Retinal pigment epithelial cell (primary cell): Measurements from ENCODE around the gene TMPRSS12.
"Not testable (repeated sequence)": the region's sequence is repeated elsewhere in the genome, so short reads cannot be mapped to it uniquely, and the experiment has no call there.

ENCODE experiments used
- DNase-seq: peaks from one replicate; pipeline ENCODE4 v3.0.0-alpha.2; 2010; ENCODE audit warnings: low read depth
- H3K4me3 ChIP-seq: 2 replicates; pipeline ENCODE4 v1.5.1; 2011; ENCODE audit warnings: mild to moderate bottlenecking, low read length, control low read depth, moderate library complexity
- TF ChIP-seq, protein P1 (sequence below): conservative IDR thresholded peaks from 2 replicates; pipeline ENCODE4 v1.5.1; 2011; ENCODE audit warnings: low read depth, low read length, control low read depth, inconsistent platforms

TMPRSS12 gene

DNA sequence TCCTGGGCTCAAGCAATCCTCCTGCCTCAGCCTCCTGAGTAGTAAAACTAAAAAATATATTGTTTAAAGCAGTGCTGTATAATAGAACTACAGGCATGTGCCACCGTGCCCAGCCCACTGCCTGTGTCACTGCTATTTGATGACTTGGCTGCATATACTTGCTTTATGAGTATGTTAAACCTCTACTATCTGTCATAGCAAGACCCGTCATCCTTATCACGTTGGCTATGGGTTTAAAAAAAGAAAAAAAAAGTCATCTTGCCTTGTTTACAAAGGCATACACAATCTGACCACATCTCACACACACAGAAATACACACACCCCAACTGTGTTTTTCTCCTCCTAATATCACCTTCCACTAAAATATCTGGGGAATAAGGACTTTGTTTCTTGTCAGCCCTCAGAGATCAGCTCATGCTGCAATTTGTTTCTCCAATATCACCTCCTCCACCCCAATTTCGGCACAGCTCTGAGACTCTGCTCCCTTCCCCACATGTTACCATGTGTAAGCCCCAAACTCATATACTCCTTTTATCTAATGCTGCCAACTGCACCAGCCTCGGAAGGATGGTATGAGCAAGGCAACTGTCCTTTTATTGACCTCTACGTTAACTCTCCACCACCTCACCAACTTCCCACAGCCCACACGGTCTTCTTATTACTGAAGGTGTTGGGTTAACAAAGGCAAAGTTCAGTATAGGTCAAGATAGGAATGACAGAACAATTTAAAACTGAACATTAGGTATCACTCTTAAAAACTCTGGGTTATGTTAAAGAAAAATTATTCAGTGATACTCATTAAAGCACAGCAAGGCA is 802 bp upstream of the TMPRSS12 start:
- TF ChIP-seq, protein P1, sequence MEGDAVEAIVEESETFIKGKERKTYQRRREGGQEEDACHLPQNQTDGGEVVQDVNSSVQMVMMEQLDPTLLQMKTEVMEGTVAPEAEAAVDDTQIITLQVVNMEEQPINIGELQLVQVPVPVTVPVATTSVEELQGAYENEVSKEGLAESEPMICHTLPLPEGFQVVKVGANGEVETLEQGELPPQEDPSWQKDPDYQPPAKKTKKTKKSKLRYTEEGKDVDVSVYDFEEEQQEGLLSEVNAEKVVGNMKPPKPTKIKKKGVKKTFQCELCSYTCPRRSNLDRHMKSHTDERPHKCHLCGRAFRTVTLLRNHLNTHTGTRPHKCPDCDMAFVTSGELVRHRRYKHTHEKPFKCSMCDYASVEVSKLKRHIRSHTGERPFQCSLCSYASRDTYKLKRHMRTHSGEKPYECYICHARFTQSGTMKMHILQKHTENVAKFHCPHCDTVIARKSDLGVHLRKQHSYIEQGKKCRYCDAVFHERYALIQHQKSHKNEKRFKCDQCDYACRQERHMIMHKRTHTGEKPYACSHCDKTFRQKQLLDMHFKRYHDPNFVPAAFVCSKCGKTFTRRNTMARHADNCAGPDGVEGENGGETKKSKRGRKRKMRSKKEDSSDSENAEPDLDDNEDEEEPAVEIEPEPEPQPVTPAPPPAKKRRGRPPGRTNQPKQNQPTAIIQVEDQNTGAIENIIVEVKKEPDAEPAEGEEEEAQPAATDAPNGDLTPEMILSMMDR = no peak
- DNase-seq = no peak

GRCh38 chr12:50845021-50845647 is 2.4 kb downstream of the TMPRSS12 start:
- DNase-seq = no peak
- TF ChIP-seq, protein P1 = no peak
- H3K4me3 ChIP-seq = no peak overlapping the region

More for the DNA sequence above, 802 bp upstream of the TMPRSS12 start:
- no peak overlapping the region for H3K4me3 ChIP-seq

DNA sequence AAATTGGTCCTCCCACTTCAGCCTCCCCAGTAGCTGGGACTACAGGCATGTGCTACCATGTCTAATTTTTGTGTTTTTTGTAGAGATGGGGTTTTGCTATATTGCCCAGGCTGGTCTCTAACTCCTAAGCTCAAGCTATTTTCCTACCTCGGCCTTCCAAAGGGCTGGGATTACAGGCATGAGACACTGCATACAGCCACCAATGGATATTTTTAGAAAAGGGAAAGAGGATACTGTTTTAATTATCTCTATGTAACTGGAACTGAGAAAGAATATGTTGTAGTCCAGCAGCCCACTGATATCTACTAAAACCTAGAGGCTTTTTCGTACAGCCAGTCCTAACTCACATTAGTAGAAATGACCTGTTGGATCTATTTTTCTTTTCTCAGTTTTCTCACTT is 6.2 kb downstream of the TMPRSS12 start:
- TF ChIP-seq, protein P1 = no peak
- H3K4me3 ChIP-seq = no peak overlapping the region
- DNase-seq = no peak

DNA sequence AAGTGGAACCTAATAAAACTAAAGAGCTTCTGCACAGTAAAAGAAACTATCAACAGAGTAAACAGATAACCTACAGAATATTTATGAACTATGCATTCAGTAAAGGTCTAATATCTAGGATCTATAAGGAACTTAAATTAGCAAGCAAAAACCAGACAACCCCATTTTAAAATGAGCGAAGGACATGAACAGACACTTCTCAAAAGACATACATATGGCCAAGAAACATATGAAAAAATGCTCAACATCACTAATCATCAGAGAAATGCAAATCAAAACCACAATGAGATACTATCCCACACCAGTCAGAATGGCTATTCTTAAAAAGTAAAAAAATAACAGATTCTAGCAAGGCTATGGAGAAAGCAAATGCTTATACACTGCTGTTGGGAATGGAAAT is 12.5 kb downstream of the TMPRSS12 start:
- not testable (repeated sequence) for DNase-seq, H3K4me3 ChIP-seq

DNA sequence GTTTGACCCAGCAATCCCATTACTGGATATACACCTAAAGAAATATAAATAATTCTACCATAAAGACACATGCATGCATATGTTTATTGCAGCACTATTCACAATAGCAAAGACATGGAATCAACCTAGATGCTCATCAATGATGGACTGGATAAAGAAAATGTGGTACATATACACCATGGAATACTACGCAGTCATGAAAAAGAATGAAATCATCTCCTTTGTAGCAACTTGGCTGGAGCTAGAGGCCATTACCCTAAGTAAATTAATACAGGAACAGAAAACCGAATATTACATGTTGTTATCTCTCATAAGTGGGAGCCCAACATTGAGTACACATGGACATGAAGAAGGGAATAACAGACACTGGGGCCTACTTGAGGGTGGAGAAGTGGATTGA is 13.0 kb downstream of the TMPRSS12 start:
- not testable (repeated sequence) for DNase-seq

DNA sequence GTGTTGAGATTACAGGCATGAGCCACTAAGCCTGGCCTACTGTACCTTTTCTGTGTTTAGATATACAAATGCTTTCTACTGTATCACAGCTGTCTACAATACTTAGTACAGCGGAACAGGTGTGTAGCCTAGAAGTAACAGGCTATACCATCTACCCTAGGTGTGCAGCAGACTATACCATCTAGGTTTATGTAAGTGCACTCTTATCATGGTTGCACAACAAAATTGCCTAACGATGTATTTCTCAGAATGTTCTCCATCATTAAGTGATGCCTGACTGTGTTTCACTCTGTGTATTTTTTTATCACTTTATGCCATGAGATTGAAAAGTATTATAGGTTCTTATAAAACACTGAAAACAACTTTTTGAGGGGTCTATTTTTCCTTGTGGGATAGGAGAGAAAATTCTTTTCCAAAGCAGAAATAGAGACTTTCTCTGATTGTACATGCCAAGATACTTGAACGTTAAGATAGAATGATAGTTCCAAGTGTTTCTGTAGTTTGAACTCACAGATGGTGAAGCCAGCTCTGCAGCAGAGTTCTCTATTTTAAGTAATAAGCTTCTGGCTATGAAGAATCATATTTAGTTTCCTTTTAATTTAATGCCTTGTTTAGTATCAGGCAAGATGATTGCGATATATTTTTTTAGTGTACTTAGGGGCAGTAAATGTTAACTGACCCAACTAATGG is 17.0 kb downstream of the TMPRSS12 start:
- DNase-seq = no peak
- no peak overlapping the region for H3K4me3 ChIP-seq
- TF ChIP-seq, protein P1 = no peak

More for the DNA sequence above, 13.0 kb downstream of the TMPRSS12 start:
- not testable (repeated sequence) for H3K4me3 ChIP-seq

- TF ChIP-seq, protein P1 = no peak
- H3K4me3 ChIP-seq = no peak overlapping the region
- DNase-seq = no peak
Measured at GRCh38 chr12:50862316-50862715, 19.6 kb downstream of the TMPRSS12 start.
